HepG2 (cell line): ENCODE data around the gene TFAP2B. TPM values are rescaled to one million over a fixed set of nuclear protein-coding genes. Genes with fewer than 3 reads are reported as not detected.

ENCODE experiments used
- ATAC-seq: fragments of 200-7000 bp; cut with Tn5 transposase; 3 replicates; pipeline ENCODE4 v1.9.1; 2020; ENCODE audit warnings: mild to moderate bottlenecking, moderate library complexity
- BruUV-seq: library from RNA; stranded (reverse); fragments of 400-500 nt; replicated peaks from 2 replicates; lab custom pipeline; 2021; lab: Mats Ljungman, UMichigan
- CTCF ChIA-PET: fragments of 300-600 bp; formaldehyde crosslinking; extraction: SDS; loops from one replicate; lab custom pipeline; 2021; ENCODE audit warnings: low total read pairs, inconsistent platforms, low intra/inter-chr PET ratio; lab: Yijun Ruan, JAX
- POLR2A ChIA-PET: fragments of 350-600 bp; sonication (Branson Sonifier 250); formaldehyde crosslinking; loops from one replicate; lab custom pipeline; 2020; ENCODE audit warnings: antibody characterized with exemption, inconsistent platforms; lab: Yijun Ruan, JAX
- DNase-seq: peaks from one replicate; pipeline ENCODE4 v3.0.0-alpha.2; 2015; ENCODE audit warnings: low spot score
- FAIRE-seq: peaks from 3 replicates; lab custom pipeline; 2011; peaks lifted over from hg19 to GRCh38; lab: Jason Lieb, UNC
- H2AFZ ChIP-seq: one replicate; pipeline ENCODE4 v1.6.1; 2011; ENCODE audit warnings: low read length, inconsistent platforms
- H3K27ac ChIP-seq: fragments of 300-600 bp; 3 replicates; pipeline ENCODE4 v1.8.0; 2011; ENCODE audit warnings: mixed run types, mild to moderate bottlenecking, mixed read lengths, low read length, inconsistent platforms; ENCODE audit not compliant: insufficient read depth; ENCODE audit errors: extremely low read length
- H3K27me3 ChIP-seq, 2 experiments: fragments of 200-600 bp in 1 of 2; 2 replicates in 1 of 2; 3 replicates in 1 of 2; pipeline versions ENCODE4 v1.6.0 to v1.8.0; 2011; ENCODE audit warnings: low read length in 2 of 2, mild to moderate bottlenecking in 2 of 2, moderate library complexity in 2 of 2, inconsistent platforms in 1 of 2; ENCODE audit not compliant: insufficient read depth in 2 of 2, control insufficient read depth in 1 of 2
- H3K36me3 ChIP-seq, 2 experiments: fragments of 200-600 bp in 1 of 2; replicated peaks in 1 of 2; 2 replicates in 1 of 2; 3 replicates in 1 of 2; pipeline versions ENCODE4 v1.5.1 to v1.8.0; 2011; ENCODE audit warnings: low read length in 2 of 2, inconsistent platforms in 1 of 2; ENCODE audit not compliant: insufficient read depth in 2 of 2, control insufficient read depth in 1 of 2
- H3K4me1 ChIP-seq: 2 replicates; pipeline ENCODE4 v1.5.1; 2012; ENCODE audit warnings: low read length, inconsistent platforms; ENCODE audit not compliant: insufficient read depth
- H3K4me2 ChIP-seq: 2 replicates; pipeline ENCODE4 v1.6.0; 2011; ENCODE audit warnings: low read depth, low read length, inconsistent platforms
- H3K4me3 ChIP-seq, 3 experiments: fragments of 200-600 bp in 1 of 3; sonication (generic), shearing (Covaris generic) in 1 of 3; replicated peaks in 1 of 3; 2 replicates each; pipeline ENCODE4 v1.5.1; 2011 to 2016; ENCODE audit warnings: low read length in 3 of 3, inconsistent platforms in 2 of 3, low read depth in 2 of 3, mild to moderate bottlenecking in 2 of 3, control low read depth in 1 of 3, mixed read lengths in 1 of 3; ENCODE audit not compliant: insufficient read depth in 1 of 3
- H3K79me2 ChIP-seq: one replicate; pipeline ENCODE4 v1.6.1; 2011; ENCODE audit warnings: low read length, inconsistent platforms; ENCODE audit not compliant: insufficient read depth
- H3K9ac ChIP-seq: 2 replicates; pipeline ENCODE4 v1.6.0; 2011; ENCODE audit warnings: mild to moderate bottlenecking, low read depth, low read length, inconsistent platforms; ENCODE audit not compliant: insufficient read depth
- H3K9me3 ChIP-seq: 2 replicates; pipeline ENCODE4 v1.5.1; 2012; ENCODE audit warnings: mild to moderate bottlenecking, low read length
- H4K20me1 ChIP-seq: 2 replicates; pipeline ENCODE4 v1.6.0; 2011; ENCODE audit warnings: inconsistent platforms, mild to moderate bottlenecking, low read length, moderate library complexity; ENCODE audit not compliant: insufficient read depth
- AGO2 ChIP-seq: fragments of 200-400 bp; formaldehyde crosslinking; optimal IDR thresholded peaks from 2 replicates; pipeline ENCODE3; 2017; ENCODE audit warnings: mild to moderate bottlenecking, low read depth, low read length, moderate library complexity
- HOXA3 ChIP-seq: sonication (generic); formaldehyde crosslinking; IDR thresholded peaks from 2 replicates; pipeline ENCODE4 v1.5.0; 2020; ENCODE audit warnings: missing genetic modification reagents
- MBD4 ChIP-seq: IDR thresholded peaks from 2 replicates; pipeline ENCODE4 v1.6.1; 2012; ENCODE audit warnings: low read length, inconsistent platforms, borderline replicate concordance
- PTBP1 ChIP-seq: fragments of 200-400 bp; formaldehyde crosslinking; IDR thresholded peaks from 2 replicates; pipeline ENCODE4 v1.6.1; 2018; ENCODE audit warnings: low read length, low read depth; ENCODE audit not compliant: poor library complexity, severe bottlenecking
- TARDBP ChIP-seq: sonication (generic); formaldehyde crosslinking; IDR thresholded peaks from 2 replicates; pipeline ENCODE4 v1.8.0; 2022; ENCODE audit warnings: mild to moderate bottlenecking, missing genetic modification reagents
- TP53 ChIP-seq: sonication (generic); formaldehyde crosslinking; conservative IDR thresholded peaks from 2 replicates; pipeline ENCODE4 v1.4.0; 2020; ENCODE audit warnings: missing genetic modification reagents
- ZNF556 ChIP-seq: sonication (generic); formaldehyde crosslinking; IDR thresholded peaks from 2 replicates; pipeline ENCODE4 v1.4.0; 2020; ENCODE audit warnings: mild to moderate bottlenecking, missing genetic modification reagents, borderline replicate concordance
- ZNF652 ChIP-seq: IDR thresholded peaks from 2 replicates; pipeline ENCODE4 v1.6.1; 2016; ENCODE audit warnings: low read depth, borderline replicate concordance
- ZNF83 ChIP-seq: sonication (generic); formaldehyde crosslinking; IDR thresholded peaks from 2 replicates; pipeline ENCODE4 v1.4.0; 2020; ENCODE audit warnings: missing genetic modification reagents, mild to moderate bottlenecking, borderline replicate concordance
- WGBS: methylation state at CpG from one replicate; pipeline ENCODE4 v1.1.6; 2017; ENCODE audit warnings: low lambda C conversion rate; 5-methylcytosine and 5-hydroxymethylcytosine counted together
- in situ Hi-C: cut with HindIII; loops from 2 replicates; pipeline ENCODE4 v1.10.0; 2017; ENCODE audit warnings: low pct_unique_long_range_greater_than_20kb; ENCODE audit not compliant: extremely low pct_ligation_motif_present
- intact Hi-C: fragments of 100-400 bp; cut with micrococcal nuclease; formaldehyde crosslinking; loops from one replicate; pipeline ENCODE4 v1.10.0; 2022; ENCODE audit not compliant: unreplicated experiment
- polyA plus RNA-seq, 8 experiments: library from polyadenylated mRNA; depleted of rRNA in 3 of 8; stranded (reverse) in 7 of 8; unstranded in 1 of 8; fragments of >200 nt; fragmentation: Illumina TruSeq in 4 of 8; extraction: Trizol in 4 of 8; gene quantifications; 2 replicates each; pipeline versions ENCODE4 v1.2.1 to v1.2.3, GENCODE V29; 2011 to 2016; ENCODE audit warnings: low read depth in 4 of 8, missing spikeins in 1 of 8, mixed read lengths in 1 of 8; ENCODE audit not compliant: insufficient read depth in 1 of 8
- total RNA-seq, 5 experiments: library from RNA; depleted of rRNA; stranded (reverse); fragments of >200 nt; fragmentation: Illumina TruSeq; extraction: Trizol; gene quantifications; 2 replicates each; pipeline ENCODE4 v1.2.3, GENCODE V29; 2016; ENCODE audit warnings: low read depth in 1 of 5
- TF ChIP-seq, protein P1 (sequence below): sonication (generic); formaldehyde crosslinking; IDR thresholded peaks from 2 replicates; pipeline ENCODE4 v1.4.0; 2020; ENCODE audit warnings: mild to moderate bottlenecking, missing genetic modification reagents
- TF ChIP-seq, protein P2 (sequence below): sonication (generic); formaldehyde crosslinking; IDR thresholded peaks from 2 replicates; pipeline ENCODE4 v1.4.0; 2020; ENCODE audit warnings: mild to moderate bottlenecking, missing genetic modification reagents

Gene TFAP2B
- total and polyA plus RNA-seq, 2 of the 13 experiments (the other 11 are each of a cell fraction or from before 2014, with no cell fraction given), result not detected

GRCh38 chr6:50873167-50873566 lies 54.5 kb downstream of the TFAP2B start:
- ATAC-seq, result no peak
- Histone ChIP-seq H3K27ac (no peak overlapping the region), H3K4me1 (no peaks in the 10 kb centered on the region), H3K79me2 (no peaks in the 10 kb centered on the region), H3K4me2 (no peak overlapping the region), H3K36me3 (no peaks in the 10 kb centered on the region), H3K27me3 (no peaks in the 10 kb centered on the region), H2AFZ (no peak overlapping the region)
- WGBS, result 0% methylated on average over 1 of the region's 1 CpG
- intact Hi-C loops, result no loop called here
- TF ChIP-seq TARDBP (CRISPR knock-in tag) (no peak), ZNF556 (no peak)
- TF ChIP-seq, all 625 proteins: peak for 0
- no peak overlapping the region for H3K9ac ChIP-seq
- H3K9me3 ChIP-seq, result no peaks in the 10 kb centered on the region
- in situ Hi-C loops, result no loop called here
- no peak overlapping the region for H3K4me3 ChIP-seq
- POLR2A ChIA-PET, result no interaction called here
- no TSS peak for BruUV-seq
- H4K20me1 ChIP-seq, result no peaks in the 10 kb centered on the region
- no peak for DNase-seq
- no peak for FAIRE-seq
- CTCF ChIA-PET, result no interaction called here

DNA sequence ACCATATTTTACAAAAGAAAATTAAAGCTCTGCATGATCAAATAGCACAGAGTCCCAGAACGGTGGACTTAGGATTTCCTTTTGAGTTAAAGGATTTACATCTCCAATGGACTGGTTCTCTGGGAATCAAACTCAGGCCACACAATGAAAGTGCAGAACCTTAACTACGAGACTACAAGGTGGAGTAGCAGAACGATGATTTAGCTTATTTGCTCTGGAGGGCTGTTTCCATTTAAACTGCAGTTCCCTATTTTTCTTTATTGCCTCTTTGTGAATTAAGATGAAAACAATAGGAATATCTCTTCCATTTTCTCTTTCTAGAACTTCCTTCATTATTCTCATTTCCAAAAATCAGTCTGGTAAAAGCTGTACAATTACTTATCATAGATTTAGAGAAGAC lies 65.7 kb downstream of the TFAP2B start:
- ATAC-seq, result no peak

More for the DNA sequence above, 65.7 kb downstream of the TFAP2B start:
- Histone ChIP-seq H3K4me2 (no peak overlapping the region), H3K27ac (no peak overlapping the region), H3K36me3 (no peaks in the 10 kb centered on the region), H3K79me2 (no peaks in the 10 kb centered on the region), H3K27me3 (no peaks in the 10 kb centered on the region), H3K9ac (no peak overlapping the region), H2AFZ (no peak overlapping the region), H3K4me1 (no peaks in the 10 kb centered on the region), H3K4me3 (no peak overlapping the region), H4K20me1 (no peaks in the 10 kb centered on the region), H3K9me3 (no peaks in the 10 kb centered on the region)
- in situ Hi-C loops (no loop called here), intact Hi-C loops (no loop called here)
- no peak for TF ChIP-seq ZNF652 (CRISPR knock-in tag)
- TF ChIP-seq TP53, result no peak
- TF ChIP-seq, protein P1, sequence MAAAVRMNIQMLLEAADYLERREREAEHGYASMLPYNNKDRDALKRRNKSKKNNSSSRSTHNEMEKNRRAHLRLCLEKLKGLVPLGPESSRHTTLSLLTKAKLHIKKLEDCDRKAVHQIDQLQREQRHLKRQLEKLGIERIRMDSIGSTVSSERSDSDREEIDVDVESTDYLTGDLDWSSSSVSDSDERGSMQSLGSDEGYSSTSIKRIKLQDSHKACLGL (CRISPR knock-in tag), result no peak
- TF ChIP-seq MBD4, result no peak
- no peak for TF ChIP-seq HOXA3 (CRISPR knock-in tag)
- TF ChIP-seq, protein P2, sequence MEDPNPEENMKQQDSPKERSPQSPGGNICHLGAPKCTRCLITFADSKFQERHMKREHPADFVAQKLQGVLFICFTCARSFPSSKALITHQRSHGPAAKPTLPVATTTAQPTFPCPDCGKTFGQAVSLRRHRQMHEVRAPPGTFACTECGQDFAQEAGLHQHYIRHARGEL (CRISPR knock-in tag), result no peak
- no peak for TF ChIP-seq AGO2
- no peak for TF ChIP-seq PTBP1
- no peak for TF ChIP-seq ZNF83 (CRISPR knock-in tag)
- FAIRE-seq, result no peak
- no peak for DNase-seq
- ChIA-PET POLR2A (no interaction called here), CTCF (no interaction called here)
- 0% methylated on average over 3 of the region's 3 CpGs for WGBS
- BruUV-seq, result no TSS peak
